ENCODE measurements around the gene PRDM1.

- no peak for TF ChIP-seq NFRKB (IDR thresholded peaks at IDR 0.05)
- TF ChIP-seq FOXA1 (IDR thresholded peaks at IDR 0.05): no peak
- no peak for TF ChIP-seq ZNF384 (IDR thresholded peaks at IDR 0.05)
- TF ChIP-seq TARDBP (IDR thresholded peaks at IDR 0.05): no peak
- TF ChIP-seq SUZ12 (IDR thresholded peaks at IDR 0.05): no peak
- no peak for TF ChIP-seq ELF4 (IDR thresholded peaks at IDR 0.05)
- no peak for TF ChIP-seq CTBP1 (IDR thresholded peaks at IDR 0.05; ENCODE audit: borderline replicate concordance)
- no peak for TF ChIP-seq BHLHE40 (IDR thresholded peaks at IDR 0.05; ENCODE audit: borderline replicate concordance)
- no peak for TF ChIP-seq SP1 (IDR thresholded peaks at IDR 0.05)
- TF ChIP-seq FOXM1 (IDR thresholded peaks at IDR 0.05; ENCODE audit: borderline replicate concordance): no peak
- no peak for TF ChIP-seq ARNT (IDR thresholded peaks at IDR 0.05)
- TF ChIP-seq FOXK2 (IDR thresholded peaks at IDR 0.05): no peak
- no peak for TF ChIP-seq HDGF (IDR thresholded peaks at IDR 0.05; ENCODE audit: borderline replicate concordance)
Measured at GRCh38 chr6:106107043-106107613, 21.0 kb downstream of the PRDM1 start.

Measured in HEK293T (cell line).